Amniotic stem cell (primary cell): Measurements from ENCODE around the gene CYP1B1.
"Not testable (repeated sequence)": the region's sequence is repeated elsewhere in the genome, so short reads cannot be mapped to it uniquely, and the experiment has no call there.

ENCODE experiments used
- DNase-seq: peaks from one replicate; lab custom pipeline; 2025; lab: John Stamatoyannopoulos, UW

The CYP1B1 gene

GRCh38 chr2:38032946-38033345 is 43.0 kb downstream of the CYP1B1 start:
- no peak for DNase-seq

- DNase-seq, result no peak
These were observed 45.2 kb downstream of the CYP1B1 start for GRCh38 chr2:38030635-38031355.

GRCh38 chr2:38029512-38029911 is 46.4 kb downstream of the CYP1B1 start:
- DNase-seq, result no peak

GRCh38 chr2:38028829-38029228 is 47.1 kb downstream of the CYP1B1 start:
- DNase-seq, result no peak

GRCh38 chr2:38026846-38027245 is 49.1 kb downstream of the CYP1B1 start:
- no peak for DNase-seq

- DNase-seq, result no peak
These were observed 54.4 kb downstream of the CYP1B1 start for GRCh38 chr2:38021589-38021988.

- DNase-seq, result not testable (repeated sequence)
These were observed 55.4 kb downstream of the CYP1B1 start for GRCh38 chr2:38020359-38021069.

GRCh38 chr2:38017836-38018235 is 58.1 kb downstream of the CYP1B1 start:
- no peak for DNase-seq
